Measurements from ENCODE around the gene RAB31.
"Not testable (repeated sequence)": the region's sequence is repeated elsewhere in the genome, so short reads cannot be mapped to it uniquely, and the experiment has no call there.

The RAB31 gene

GRCh38 chr18:9838144-9838877 is 130.2 kb downstream of the RAB31 start:
- DNase-seq (ENCODE audit: low read depth in 2 of 2) = no peak

DNA sequence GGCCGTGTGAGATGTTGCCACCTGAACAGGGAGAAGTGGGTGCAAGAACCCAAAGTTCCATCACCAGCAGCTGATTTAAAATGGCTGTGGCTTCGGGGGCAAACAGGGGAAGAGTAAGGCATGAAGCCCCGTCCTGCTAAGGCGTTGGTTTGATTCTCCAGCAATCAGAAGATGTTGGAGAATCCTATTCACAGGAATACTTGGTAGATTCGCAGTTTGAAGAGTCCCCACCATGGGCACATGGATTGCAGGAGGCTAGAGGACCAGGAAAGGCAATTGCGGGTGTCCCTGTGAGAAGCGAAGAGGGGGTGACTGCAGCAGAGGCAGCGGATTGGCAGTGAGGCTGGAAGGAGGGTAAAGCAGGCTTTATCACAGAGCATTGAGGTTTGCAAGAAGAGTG is 131.1 kb downstream of the RAB31 start:
- DNase-seq (ENCODE audit: low read depth in 2 of 2) = no peak

DNA sequence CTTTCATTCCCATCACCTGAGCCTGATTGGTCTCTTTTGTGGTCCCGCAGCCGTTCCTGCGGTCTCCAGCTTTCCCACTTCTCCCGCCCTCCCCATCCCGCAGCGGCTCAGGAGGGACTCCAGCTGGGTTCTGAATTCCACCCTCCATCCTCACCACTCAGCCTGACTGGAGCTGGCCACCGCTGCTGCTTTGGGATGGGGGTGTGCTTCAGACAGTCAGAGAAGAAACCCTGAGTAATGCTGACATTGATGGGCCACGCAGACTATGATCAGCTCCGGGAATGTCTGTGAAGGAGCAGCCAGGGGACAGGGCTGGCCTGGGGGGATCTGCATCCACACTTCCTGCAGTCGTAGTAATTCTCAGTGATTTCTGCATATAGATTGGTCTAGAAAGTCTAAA is 131.8 kb downstream of the RAB31 start:
- DNase-seq (ENCODE audit: low read depth in 2 of 2) = no peak

- no peak for DNase-seq (ENCODE audit: low read depth in 2 of 2)
These were observed 133.7 kb downstream of the RAB31 start for GRCh38 chr18:9841752-9842151.

DNA sequence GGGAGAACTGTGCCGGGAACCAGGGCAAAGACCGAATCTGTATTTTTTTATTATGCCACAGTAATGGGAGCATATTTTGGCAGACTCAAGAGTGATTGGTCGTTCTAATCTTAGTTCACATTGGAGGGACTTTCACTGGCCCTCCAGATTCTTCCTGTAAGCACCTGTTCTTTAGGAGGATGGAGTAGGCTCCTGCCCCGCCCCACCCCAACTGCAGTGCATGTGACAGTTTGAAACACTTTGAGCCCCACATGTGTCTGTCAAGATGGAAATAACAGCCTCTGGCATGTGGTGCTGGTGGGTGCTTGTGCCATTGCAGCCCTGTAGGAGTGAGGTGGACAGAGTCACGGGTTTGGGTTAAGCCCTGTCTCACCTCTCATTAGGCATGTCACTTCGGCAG is 134.3 kb downstream of the RAB31 start:
- DNase-seq (ENCODE audit: low read depth in 2 of 2) = no peak

- no peak for DNase-seq (ENCODE audit: low read depth in 2 of 2)
These were observed 137.2 kb downstream of the RAB31 start for GRCh38 chr18:9845256-9845655.

DNA sequence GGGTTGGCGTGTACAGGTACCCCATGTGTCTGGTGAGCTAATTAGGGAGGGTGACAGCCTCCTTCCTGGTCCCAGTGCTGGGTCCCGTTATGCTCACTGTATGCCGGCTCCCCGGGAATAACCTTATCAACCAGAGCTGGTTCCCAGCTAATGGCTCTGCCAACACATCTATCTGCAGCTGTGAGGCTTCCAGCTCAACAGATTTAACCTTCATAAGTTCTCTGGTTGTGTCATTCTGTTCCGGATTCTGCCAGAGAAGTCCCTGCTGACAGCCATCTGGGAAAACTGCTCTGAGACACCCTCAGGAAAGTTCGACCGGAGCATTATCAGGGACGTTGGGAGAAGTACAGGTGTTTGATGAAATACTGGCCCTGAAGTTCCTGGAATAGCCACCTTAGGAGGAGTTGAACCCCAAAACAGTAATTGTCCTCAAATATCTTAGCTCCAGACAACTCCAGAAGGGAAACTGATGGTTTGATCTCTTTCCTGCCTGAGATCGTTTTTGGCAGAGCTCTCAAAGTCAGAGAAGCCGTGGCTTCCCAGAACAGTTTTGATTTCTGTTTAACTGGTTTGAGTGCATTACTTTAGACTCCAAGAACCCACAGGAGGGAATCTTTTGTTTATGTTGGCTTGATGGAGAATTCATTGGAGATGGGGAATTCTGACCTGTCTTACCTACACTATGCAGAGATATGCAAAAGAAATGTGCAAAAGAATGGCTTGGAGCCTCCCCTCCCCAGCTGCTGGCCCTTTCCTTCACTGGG is 138.2 kb downstream of the RAB31 start:
- DNase-seq (ENCODE audit: low read depth in 2 of 2) = no peak

GRCh38 chr18:9848170-9848879 is 140.2 kb downstream of the RAB31 start:
- DNase-seq (ENCODE audit: low read depth in 2 of 2) = no peak

- DNase-seq (ENCODE audit: low read depth in 2 of 2) = no peak
These were observed 141.5 kb downstream of the RAB31 start for GRCh38 chr18:9849407-9850283.

- DNase-seq (ENCODE audit: low read depth in 2 of 2) = no peak
These were observed 142.2 kb downstream of the RAB31 start for GRCh38 chr18:9850309-9850708.

DNA sequence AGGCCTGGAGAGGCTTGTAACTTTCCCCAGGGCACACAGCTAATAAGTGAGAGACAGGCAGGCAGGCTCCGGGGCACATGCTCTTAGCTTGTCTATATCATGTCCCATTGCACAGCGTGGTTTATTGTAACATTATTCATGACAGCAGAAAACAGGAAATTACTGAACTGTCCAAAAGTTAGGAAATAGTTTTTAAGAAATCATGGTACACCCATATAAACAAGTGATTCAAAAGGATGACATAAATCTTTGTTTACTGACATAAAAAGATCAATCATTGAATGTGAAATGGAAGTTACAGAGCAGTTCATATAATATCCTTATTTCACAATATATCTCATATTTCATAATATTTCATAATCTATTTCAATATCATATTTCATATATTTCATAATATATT is 143.4 kb downstream of the RAB31 start:
- DNase-seq (ENCODE audit: low read depth in 2 of 2) = no peak

DNA sequence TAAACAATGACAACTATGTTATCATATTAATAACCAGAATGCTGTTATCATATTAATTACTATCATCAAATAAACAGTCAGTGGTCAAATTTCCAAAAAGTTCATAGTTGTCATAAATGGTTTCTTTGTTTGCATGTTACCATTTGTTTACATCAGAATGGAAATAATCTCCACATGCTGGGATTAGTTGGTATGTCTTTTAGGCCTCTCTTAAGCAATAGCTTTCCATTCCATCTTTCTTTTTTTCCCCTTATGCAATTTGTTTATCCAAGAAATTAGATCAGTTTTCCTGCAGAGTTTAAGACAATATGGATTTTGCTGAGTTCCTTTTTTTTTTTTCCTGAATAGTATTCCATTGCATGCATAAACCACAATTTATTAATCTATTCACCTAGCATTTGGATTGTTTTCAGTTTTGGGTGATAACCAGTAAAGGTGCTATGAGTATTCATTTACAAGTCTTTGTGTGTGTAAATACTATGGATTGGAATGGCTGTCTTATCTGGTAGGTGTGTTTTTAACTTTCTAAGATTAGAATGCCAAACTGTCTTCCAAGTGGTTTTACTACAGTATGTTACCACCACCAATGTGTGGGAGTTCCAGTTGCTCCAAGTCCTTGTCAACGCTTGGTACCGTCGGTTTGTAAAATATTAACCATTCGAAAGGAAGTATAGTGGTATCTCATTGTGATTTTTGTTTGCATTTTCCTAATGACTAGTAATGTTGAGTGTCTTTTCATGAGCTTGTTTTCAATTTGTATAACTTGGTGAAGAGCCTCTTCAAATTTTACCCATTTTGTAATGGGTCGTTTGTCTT is 144.4 kb downstream of the RAB31 start:
- DNase-seq (ENCODE audit: low read depth in 2 of 2) = no peak

DNA sequence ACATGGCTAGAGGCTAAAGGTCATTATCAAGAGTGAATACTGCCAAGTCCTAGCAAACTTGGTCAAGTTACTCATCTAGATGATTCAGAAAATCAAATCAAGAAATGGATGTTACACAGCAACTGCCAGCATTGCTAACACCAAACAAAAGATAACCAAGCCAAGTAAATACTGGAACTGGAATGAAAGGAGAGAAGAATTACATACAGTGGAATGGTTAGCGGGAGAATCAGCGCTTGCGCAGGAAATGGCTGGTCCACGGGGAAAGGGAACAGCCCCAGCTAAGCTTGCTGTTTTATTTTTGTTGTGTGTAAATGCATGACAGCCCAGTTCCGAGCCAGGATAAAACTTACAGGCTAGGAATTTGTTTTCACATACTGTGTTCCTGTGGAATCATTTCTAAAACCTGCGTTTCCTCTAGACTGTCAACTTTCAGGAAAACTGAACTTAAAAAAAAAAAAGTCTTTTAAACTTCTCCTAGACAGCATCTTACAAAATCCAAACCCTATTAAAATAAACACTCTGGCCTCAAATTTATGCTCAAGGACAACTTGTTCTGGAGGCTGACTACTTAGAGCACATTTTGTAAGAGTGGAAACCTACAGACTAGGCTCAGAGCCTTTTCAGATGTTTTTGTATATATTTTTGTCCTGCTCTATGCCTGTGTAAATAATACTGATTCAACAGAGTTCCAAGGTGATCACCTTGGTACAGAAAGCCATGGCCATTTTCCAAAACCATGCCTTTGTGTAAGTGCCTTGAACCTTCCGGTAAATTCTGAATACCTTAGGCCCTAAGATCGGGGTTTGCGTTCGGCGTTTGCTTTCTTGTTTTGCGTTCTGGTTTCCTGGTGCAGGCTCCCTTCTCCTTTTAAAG is 146.9 kb downstream of the RAB31 start:
- DNase-seq (ENCODE audit: low read depth in 2 of 2) = no peak

- no peak for DNase-seq (ENCODE audit: low read depth in 2 of 2)
These were observed 147.6 kb downstream of the RAB31 start for GRCh38 chr18:9855681-9856080.

DNA sequence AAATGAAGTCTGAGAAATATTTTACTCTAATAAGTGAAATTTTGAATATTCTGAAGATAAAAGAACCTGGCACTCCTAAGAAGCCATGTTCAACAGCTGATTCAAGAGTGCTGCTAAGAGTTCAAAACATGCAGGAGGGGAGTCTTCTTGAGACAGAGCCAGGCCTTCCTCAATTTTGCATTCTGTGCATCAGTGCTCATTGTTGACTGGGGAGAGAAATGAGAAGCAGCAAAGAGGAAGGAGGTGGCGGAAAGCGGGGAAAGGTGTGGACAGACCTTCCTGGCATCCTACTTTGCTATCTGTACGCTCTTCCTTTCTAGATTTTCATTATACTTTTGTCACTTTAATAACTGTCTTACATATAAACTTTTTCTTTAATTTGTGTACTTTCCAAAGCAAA is 148.0 kb downstream of the RAB31 start:
- DNase-seq (ENCODE audit: low read depth in 2 of 2) = no peak

- DNase-seq (ENCODE audit: low read depth in 2 of 2) = not testable (repeated sequence)
These were observed 149.4 kb downstream of the RAB31 start for GRCh38 chr18:9857479-9857998.

- no peak for DNase-seq (ENCODE audit: low read depth in 2 of 2)
These were observed 150.5 kb downstream of the RAB31 start for GRCh38 chr18:9858642-9859041.

DNA sequence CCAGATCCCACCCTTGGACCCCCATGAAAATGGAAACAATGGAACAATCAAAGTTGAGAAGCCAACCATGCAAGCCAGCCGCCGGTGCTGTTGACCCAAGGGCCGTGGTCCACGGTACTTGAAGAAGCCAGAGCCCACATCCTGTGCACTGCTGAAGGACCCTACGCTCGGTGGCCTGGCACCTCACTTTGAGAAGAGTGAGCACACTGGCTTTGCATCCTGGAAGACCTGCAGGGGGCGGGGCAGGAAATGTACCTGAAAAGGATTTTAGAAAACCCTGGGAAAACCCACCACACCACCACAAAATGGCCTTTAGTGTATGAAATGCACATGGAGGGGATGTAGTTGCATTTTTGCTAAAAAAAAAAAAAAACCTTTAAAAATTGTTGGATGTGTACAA is 151.1 kb downstream of the RAB31 start:
- no peak for DNase-seq (ENCODE audit: low read depth in 2 of 2)

- no peak for DNase-seq (ENCODE audit: low read depth in 2 of 2)
These were observed 152.6 kb downstream of the RAB31 start for GRCh38 chr18:9860682-9861081.

- no peak for DNase-seq (ENCODE audit: low read depth in 2 of 2)
These were observed 153.1 kb downstream of the RAB31 start for GRCh38 chr18:9861157-9861556.
